ENCODE measurements around the gene PIK3C2B.
A peak's percentile ranks its signal among the peaks of the same experiment; 100 is the strongest.

Gene PIK3C2B

GRCh38 chr1:204495777-204496176 is 1.2 kb upstream of the PIK3C2B start:
- no peak for DNase-seq (ENCODE audit: extremely low read depth, insufficient read length)
- no peaks in the 10 kb centered on the region for H3K27me3 ChIP-seq (replicated peaks; ENCODE audit: control insufficient read depth, insufficient read depth, low read length)
- no peak for TF ChIP-seq CTCF (IDR thresholded peaks at IDR 0.05; ENCODE audit: insufficient read depth, low read length, poor library complexity, severe bottlenecking)
- no peaks in the 10 kb centered on the region for H3K36me3 ChIP-seq (ENCODE audit: control insufficient read depth, insufficient read depth, low read length)
- H3K4me3 ChIP-seq (replicated peaks; ENCODE audit: low read depth, low read length), result peak overlapping the region; percentile 88

- Histone ChIP-seq H3K4me3 (replicated peaks; ENCODE audit: low read depth, low read length) (peak overlapping the region; percentile 88), H3K27me3 (replicated peaks; ENCODE audit: control insufficient read depth, insufficient read depth, low read length) (no peaks in the 10 kb centered on the region), H3K36me3 (ENCODE audit: control insufficient read depth, insufficient read depth, low read length) (no peaks in the 10 kb centered on the region)
- no peak for DNase-seq (ENCODE audit: extremely low read depth, insufficient read length)
- no peak for TF ChIP-seq CTCF (IDR thresholded peaks at IDR 0.05; ENCODE audit: insufficient read depth, low read length, poor library complexity, severe bottlenecking)
Measured at GRCh38 chr1:204495078-204495753, 611 bp upstream of the PIK3C2B start.

- no peak for TF ChIP-seq CTCF (IDR thresholded peaks at IDR 0.05; ENCODE audit: insufficient read depth, low read length, poor library complexity, severe bottlenecking)
Measured at GRCh38 chr1:204493984-204494280, 673 bp downstream of the PIK3C2B start.

GRCh38 chr1:204493145-204493983 is 1.2 kb downstream of the PIK3C2B start:
- TF ChIP-seq CTCF (IDR thresholded peaks at IDR 0.05; ENCODE audit: insufficient read depth, low read length, poor library complexity, severe bottlenecking), result no peak
- H3K36me3 ChIP-seq (ENCODE audit: control insufficient read depth, insufficient read depth, low read length), result no peaks in the 10 kb centered on the region; the same call in 1 of the 2 replicates
- H3K4me3 ChIP-seq (replicated peaks; ENCODE audit: low read depth, low read length), result peak overlapping the region; percentile 88
- DNase-seq (ENCODE audit: extremely low read depth, insufficient read length), result no peak
- no peaks in the 10 kb centered on the region for H3K27me3 ChIP-seq (replicated peaks; ENCODE audit: control insufficient read depth, insufficient read depth, low read length)

More at GRCh38 chr1:204493984-204494280, 673 bp downstream of the PIK3C2B start:
- H3K27me3 ChIP-seq (replicated peaks; ENCODE audit: control insufficient read depth, insufficient read depth, low read length), result no peaks in the 10 kb centered on the region
- H3K4me3 ChIP-seq (replicated peaks; ENCODE audit: low read depth, low read length), result peak overlapping the region; percentile 88
- H3K36me3 ChIP-seq (ENCODE audit: control insufficient read depth, insufficient read depth, low read length), result no peaks in the 10 kb centered on the region
- DNase-seq (ENCODE audit: extremely low read depth, insufficient read length), result no peak

GRCh38 chr1:204491655-204492054 is 3.0 kb downstream of the PIK3C2B start:
- TF ChIP-seq CTCF (IDR thresholded peaks at IDR 0.05; ENCODE audit: insufficient read depth, low read length, poor library complexity, severe bottlenecking), result no peak
- no peak overlapping the region for H3K4me3 ChIP-seq (replicated peaks; ENCODE audit: low read depth, low read length)
- no peaks in the 10 kb centered on the region for H3K27me3 ChIP-seq (replicated peaks; ENCODE audit: control insufficient read depth, insufficient read depth, low read length)
- DNase-seq (ENCODE audit: extremely low read depth, insufficient read length), result no peak
- no peaks in the 10 kb centered on the region; the same call in 1 of the 2 replicates for H3K36me3 ChIP-seq (ENCODE audit: control insufficient read depth, insufficient read depth, low read length)

Data from GM06990 (cell line).